Keratinocyte (primary cell): ENCODE results near the gene ROR1. TPM values are rescaled to one million over a fixed set of nuclear protein-coding genes. Genes with fewer than 3 reads are reported as not detected.

Experiments
- DNase-seq: peaks from one replicate; pipeline ENCODE4 v3.0.0-alpha.2; 2011; ENCODE audit warnings: low read depth, missing footprints, low spot score
- FAIRE-seq: peaks from 2 replicates; lab custom pipeline; 2011; peaks lifted over from hg19 to GRCh38; lab: Jason Lieb, UNC
- H2AFZ ChIP-seq: 2 replicates; pipeline ENCODE4 v1.6.0; 2012; ENCODE audit warnings: low read length, control low read depth, inconsistent platforms; ENCODE audit not compliant: control insufficient read depth
- H3K27ac ChIP-seq: 2 replicates; pipeline ENCODE4 v1.5.1; 2011; ENCODE audit warnings: low read length; ENCODE audit not compliant: control insufficient read depth, insufficient read depth
- H3K27me3 ChIP-seq: 3 replicates; pipeline ENCODE4 v1.6.0; 2011; ENCODE audit warnings: low read length; ENCODE audit not compliant: control insufficient read depth, insufficient read depth; ENCODE audit errors: extremely low read depth
- H3K36me3 ChIP-seq, 2 experiments: 2 replicates in 1 of 2; 3 replicates in 1 of 2; pipeline ENCODE4 v1.5.1; 2011; ENCODE audit warnings: low read length in 2 of 2, mild to moderate bottlenecking in 1 of 2; ENCODE audit not compliant: control insufficient read depth in 2 of 2, insufficient read depth in 2 of 2; ENCODE audit errors: extremely low read depth in 1 of 2
- H3K4me1 ChIP-seq: 3 replicates; pipeline ENCODE4 v1.5.1; 2011; ENCODE audit warnings: low read length; ENCODE audit not compliant: control insufficient read depth, insufficient read depth; ENCODE audit errors: extremely low read depth
- H3K4me2 ChIP-seq: 3 replicates; pipeline ENCODE4 v1.6.0; 2011; ENCODE audit warnings: low read depth, low read length; ENCODE audit not compliant: control insufficient read depth, insufficient read depth; ENCODE audit errors: extremely low read depth
- H3K4me3 ChIP-seq, 3 experiments: fragments of 200-600 bp in 1 of 3; sonication (generic) in 1 of 3; 2 replicates in 2 of 3; 3 replicates in 1 of 3; pipeline ENCODE4 v1.5.1; 2011 to 2016; ENCODE audit warnings: low read length in 3 of 3, mild to moderate bottlenecking in 3 of 3, control low read depth in 2 of 3, inconsistent platforms in 1 of 3, low read depth in 1 of 3, mixed read lengths in 1 of 3, mixed run types in 1 of 3, moderate library complexity in 1 of 3; ENCODE audit not compliant: control insufficient read depth in 2 of 3, insufficient read depth in 2 of 3; ENCODE audit errors: extremely low read depth in 1 of 3
- H3K79me2 ChIP-seq: 2 replicates; pipeline ENCODE4 v1.6.0; 2012; ENCODE audit warnings: low read length; ENCODE audit not compliant: control insufficient read depth, insufficient read depth
- H3K9ac ChIP-seq: 3 replicates; pipeline ENCODE4 v1.6.0; 2011; ENCODE audit warnings: low read length; ENCODE audit not compliant: control insufficient read depth, insufficient read depth; ENCODE audit errors: extremely low read depth
- H3K9me1 ChIP-seq: 3 replicates; pipeline ENCODE4 v1.6.0; 2011; ENCODE audit warnings: low read length; ENCODE audit not compliant: control insufficient read depth, insufficient read depth; ENCODE audit errors: extremely low read depth
- H3K9me3 ChIP-seq: 2 replicates; pipeline ENCODE4 v1.5.1; 2012; ENCODE audit warnings: low read depth, low read length; ENCODE audit not compliant: control insufficient read depth
- H4K20me1 ChIP-seq: 3 replicates; pipeline ENCODE4 v1.6.0; 2011; ENCODE audit warnings: low read length; ENCODE audit not compliant: control insufficient read depth, insufficient read depth; ENCODE audit errors: extremely low read depth
- EZH2 ChIP-seq: IDR thresholded peaks from one replicate; pipeline ENCODE4 v1.6.1; 2012; ENCODE audit warnings: inconsistent platforms, mild to moderate bottlenecking, low read length, moderate library complexity
- dilution Hi-C: fragments of 300-500 bp; cut with MboI; formaldehyde crosslinking; loops from one replicate; pipeline ENCODE4 v1.7.0; 2020; ENCODE audit warnings: low sequenced_read_pairs; ENCODE audit not compliant: extremely low pct_ligation_motif_present
- polyA plus RNA-seq, 5 experiments: library from polyadenylated mRNA; depleted of rRNA in 3 of 5; stranded (reverse) in 3 of 5; stranded (forward) in 1 of 5; unstranded in 1 of 5; fragments of >200 nt; gene quantifications; 1 replicate in 1 of 5; 2 replicates in 3 of 5; 3 replicates in 1 of 5; pipeline versions ENCODE4 v1.2.1 to v1.2.3, GENCODE V29; 2011 to 2012; ENCODE audit warnings: missing spikeins in 2 of 5, low read depth in 1 of 5, low replicate concordance in 1 of 5
- TF ChIP-seq, protein P1 (sequence below), 3 experiments: IDR thresholded peaks in 1 of 3; conservative IDR thresholded peaks in 1 of 3; optimal IDR thresholded peaks in 1 of 3; 2 replicates in 2 of 3; 3 replicates in 1 of 3; pipeline versions ENCODE3 to v1.5.1; 2011; ENCODE audit warnings: low read length in 3 of 3, mild to moderate bottlenecking in 3 of 3, moderate library complexity in 2 of 3, control low read depth in 1 of 3, inconsistent platforms in 1 of 3; ENCODE audit not compliant: insufficient read depth in 2 of 3; ENCODE audit errors: extremely low read depth in 1 of 3

ROR1 gene
- polyA plus RNA-seq, 1 donor (not counting 4 experiments of a cell fraction or from before 2014, with no cell fraction given), result 9.2 TPM

DNA sequence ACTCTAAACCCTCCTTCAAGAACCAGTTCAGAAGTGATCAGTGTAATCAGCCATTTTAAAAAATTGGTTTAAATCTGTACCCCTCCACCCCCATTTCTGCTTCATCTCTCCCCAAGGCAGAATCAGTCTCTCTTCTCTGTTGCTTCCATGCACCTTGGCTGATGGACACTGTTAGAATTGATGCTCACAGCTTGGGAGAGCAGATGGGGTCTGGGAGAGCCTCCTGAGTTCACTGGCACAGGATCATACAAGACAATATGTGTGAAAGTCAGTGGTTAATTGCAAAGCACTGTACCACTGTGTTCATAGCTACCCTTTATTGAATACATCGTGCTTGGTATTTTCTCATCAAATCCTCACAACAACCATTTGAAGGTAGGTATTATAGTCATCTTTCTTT, 140.9 kb downstream of the ROR1 start:
- Histone ChIP-seq H3K9me1 (no peaks in the 10 kb centered on the region), H3K4me2 (peak overlapping the region; percentile 62), H3K36me3 (no peaks in the 10 kb centered on the region), H4K20me1 (no peaks in the 10 kb centered on the region), H3K4me1 (peaks cover 18% of the 10 kb centered on the region), H3K79me2 (no peaks in the 10 kb centered on the region), H2AFZ (no peak overlapping the region), H3K27me3 (no peaks in the 10 kb centered on the region), H3K4me3 (no peak overlapping the region), H3K27ac (no peak overlapping the region), H3K9me3 (no peaks in the 10 kb centered on the region), H3K9ac (no peak overlapping the region)
- no peak for FAIRE-seq
- dilution Hi-C loops, result no loop called here
- TF ChIP-seq, protein P1, sequence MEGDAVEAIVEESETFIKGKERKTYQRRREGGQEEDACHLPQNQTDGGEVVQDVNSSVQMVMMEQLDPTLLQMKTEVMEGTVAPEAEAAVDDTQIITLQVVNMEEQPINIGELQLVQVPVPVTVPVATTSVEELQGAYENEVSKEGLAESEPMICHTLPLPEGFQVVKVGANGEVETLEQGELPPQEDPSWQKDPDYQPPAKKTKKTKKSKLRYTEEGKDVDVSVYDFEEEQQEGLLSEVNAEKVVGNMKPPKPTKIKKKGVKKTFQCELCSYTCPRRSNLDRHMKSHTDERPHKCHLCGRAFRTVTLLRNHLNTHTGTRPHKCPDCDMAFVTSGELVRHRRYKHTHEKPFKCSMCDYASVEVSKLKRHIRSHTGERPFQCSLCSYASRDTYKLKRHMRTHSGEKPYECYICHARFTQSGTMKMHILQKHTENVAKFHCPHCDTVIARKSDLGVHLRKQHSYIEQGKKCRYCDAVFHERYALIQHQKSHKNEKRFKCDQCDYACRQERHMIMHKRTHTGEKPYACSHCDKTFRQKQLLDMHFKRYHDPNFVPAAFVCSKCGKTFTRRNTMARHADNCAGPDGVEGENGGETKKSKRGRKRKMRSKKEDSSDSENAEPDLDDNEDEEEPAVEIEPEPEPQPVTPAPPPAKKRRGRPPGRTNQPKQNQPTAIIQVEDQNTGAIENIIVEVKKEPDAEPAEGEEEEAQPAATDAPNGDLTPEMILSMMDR (optimal IDR thresholded peaks at IDR 0.05 in 1 of 3, IDR thresholded peaks at IDR 0.05 in 1 of 3, conservative IDR thresholded peaks at IDR 0.05 in 1 of 3; ENCODE audit: extremely low read depth in 1 of 3, insufficient read depth in 2 of 3, low read length in 3 of 3), result no peak
- no peak for TF ChIP-seq EZH2
- DNase-seq, result no peak

DNA sequence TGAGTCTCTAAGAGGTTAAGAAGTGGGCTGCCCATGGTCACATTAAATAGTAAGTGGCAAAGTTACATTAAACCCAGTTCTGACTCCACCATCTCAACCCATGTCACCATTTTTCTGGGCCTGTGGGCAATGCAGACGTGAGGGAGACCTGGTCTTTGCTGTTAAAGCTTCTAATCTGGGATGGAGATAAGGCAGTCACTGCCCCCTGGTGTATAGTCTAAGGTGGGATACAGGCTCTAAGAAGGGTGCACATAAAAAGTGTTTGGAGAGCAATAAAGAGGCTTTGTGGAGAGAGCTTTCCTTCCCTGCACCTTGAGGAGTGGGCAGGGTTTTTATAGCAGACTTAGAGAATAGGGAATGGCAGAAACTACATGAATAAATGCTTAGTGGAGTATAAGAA, 141.3 kb downstream of the ROR1 start:
- peak; percentile 69 for FAIRE-seq
- H3K9me1 ChIP-seq, result no peaks in the 10 kb centered on the region
- H3K9me3 ChIP-seq, result no peaks in the 10 kb centered on the region
- H3K9ac ChIP-seq, result no peak overlapping the region
- no peak overlapping the region for H3K4me2 ChIP-seq
- dilution Hi-C loops, result no loop called here
- H3K27ac ChIP-seq, result no peak overlapping the region
- H2AFZ ChIP-seq, result no peak overlapping the region
- peaks cover 22% of the 10 kb centered on the region for H3K4me1 ChIP-seq
- TF ChIP-seq EZH2, result no peak
- TF ChIP-seq, protein P1 (optimal IDR thresholded peaks at IDR 0.05 in 1 of 3, IDR thresholded peaks at IDR 0.05 in 1 of 3, conservative IDR thresholded peaks at IDR 0.05 in 1 of 3; ENCODE audit: extremely low read depth in 1 of 3, insufficient read depth in 2 of 3, low read length in 3 of 3), result peak in 2 of 3 experiments; percentile 16 to 33
- H4K20me1 ChIP-seq, result no peaks in the 10 kb centered on the region
- H3K36me3 ChIP-seq, result no peaks in the 10 kb centered on the region
- H3K79me2 ChIP-seq, result no peaks in the 10 kb centered on the region
- H3K27me3 ChIP-seq, result no peaks in the 10 kb centered on the region
- DNase-seq, result no peak
- no peak overlapping the region for H3K4me3 ChIP-seq
